Endothelial cell of umbilical vein (primary cell): ENCODE measurements around the gene LIN7B. TPM values are rescaled to one million over a fixed set of nuclear protein-coding genes. Genes with fewer than 3 reads are reported as not detected.

Experiments
- BruUV-seq: library from RNA; stranded (reverse); fragments of 400-500 nt; replicated peaks from 2 replicates; lab custom pipeline; 2021; lab: Mats Ljungman, UMichigan
- CTCF ChIA-PET: fragments of 300-600, 350-600 bp; sonication (Branson Sonifier 250); formaldehyde crosslinking; loops from one replicate; lab custom pipeline; 2021; ENCODE audit warnings: antibody characterized with exemption, inconsistent platforms; lab: Charles Lee
- POLR2A ChIA-PET: fragments of 300-600, 350-600 bp; sonication (Branson Sonifier 250); formaldehyde crosslinking; loops from one replicate; lab custom pipeline; 2021; ENCODE audit warnings: antibody characterized with exemption, inconsistent platforms; lab: Charles Lee
- DNase-seq: peaks from one replicate; pipeline ENCODE4 v3.0.0-alpha.2; 2011; ENCODE audit warnings: low read depth, low spot score
- FAIRE-seq: peaks from 2 replicates; lab custom pipeline; 2011; peaks lifted over from hg19 to GRCh38; lab: Jason Lieb, UNC
- H2AFZ ChIP-seq: 2 replicates; pipeline ENCODE4 v1.6.0; 2012; ENCODE audit warnings: low read depth, low read length, control low read depth, inconsistent platforms
- H3K27ac ChIP-seq: 2 replicates; pipeline ENCODE4 v1.5.1; 2011; ENCODE audit warnings: low read depth, mild to moderate bottlenecking, control low read depth, low read length, moderate library complexity; ENCODE audit not compliant: insufficient read depth
- H3K27me3 ChIP-seq, 2 experiments: 2 replicates each; pipeline versions ENCODE4 v1.6.0 to v1.6.1; 2011; ENCODE audit warnings: low read length in 2 of 2, mixed read lengths in 1 of 2; ENCODE audit not compliant: control insufficient read depth in 2 of 2, insufficient read depth in 2 of 2
- H3K36me3 ChIP-seq, 2 experiments: 2 replicates in 1 of 2; 3 replicates in 1 of 2; pipeline ENCODE4 v1.5.1; 2011; ENCODE audit warnings: low read length in 2 of 2, mild to moderate bottlenecking in 1 of 2, moderate library complexity in 1 of 2; ENCODE audit not compliant: control insufficient read depth in 2 of 2, insufficient read depth in 2 of 2; ENCODE audit errors: extremely low read depth in 1 of 2
- H3K4me1 ChIP-seq: 3 replicates; pipeline ENCODE4 v1.5.1; 2011; ENCODE audit warnings: mild to moderate bottlenecking, low read length; ENCODE audit not compliant: control insufficient read depth, insufficient read depth; ENCODE audit errors: extremely low read depth
- H3K4me2 ChIP-seq: 2 replicates; pipeline ENCODE4 v1.6.1; 2011; ENCODE audit warnings: low read length, control low read depth, mixed read lengths; ENCODE audit not compliant: insufficient read depth
- H3K4me3 ChIP-seq, 3 experiments: fragments of 200-600 bp in 1 of 3; sonication (generic), shearing (Covaris generic) in 1 of 3; replicated peaks in 1 of 3; 2 replicates each; pipeline ENCODE4 v1.5.1; 2011 to 2016; ENCODE audit warnings: control low read depth in 3 of 3, low read length in 3 of 3, mild to moderate bottlenecking in 2 of 3, inconsistent platforms in 1 of 3, low read depth in 1 of 3, moderate library complexity in 1 of 3; ENCODE audit not compliant: insufficient read depth in 1 of 3
- H3K79me2 ChIP-seq: 2 replicates; pipeline ENCODE4 v1.6.0; 2012; ENCODE audit warnings: low read length, inconsistent platforms; ENCODE audit not compliant: control insufficient read depth, insufficient read depth
- H3K9ac ChIP-seq: replicated peaks from 2 replicates; pipeline ENCODE3; 2011; ENCODE audit warnings: low read length, control low read depth; ENCODE audit not compliant: insufficient read depth; ENCODE audit errors: extremely low read depth
- H3K9me1 ChIP-seq: replicated peaks from 3 replicates; pipeline ENCODE4 v1.6.0; 2011; ENCODE audit warnings: mild to moderate bottlenecking, low read length; ENCODE audit not compliant: control insufficient read depth, insufficient read depth; ENCODE audit errors: extremely low read depth
- H3K9me3 ChIP-seq: replicated peaks from 2 replicates; pipeline ENCODE4 v1.5.1; 2012; ENCODE audit warnings: low read length, inconsistent platforms; ENCODE audit not compliant: control insufficient read depth, insufficient read depth
- H4K20me1 ChIP-seq: replicated peaks from 2 replicates; pipeline ENCODE3; 2011; ENCODE audit warnings: mild to moderate bottlenecking, low read length; ENCODE audit not compliant: control insufficient read depth, insufficient read depth; ENCODE audit errors: extremely low read depth
- EZH2 ChIP-seq: IDR thresholded peaks from 2 replicates; pipeline ENCODE4 v1.6.1; 2012; ENCODE audit warnings: borderline replicate concordance, low read depth, mild to moderate bottlenecking, moderate library complexity, low read length, inconsistent platforms; ENCODE audit not compliant: severe bottlenecking
- JUN ChIP-seq: IDR thresholded peaks from 2 replicates; pipeline ENCODE4 v1.6.1; 2011; ENCODE audit warnings: borderline replicate concordance, low read depth; ENCODE audit not compliant: insufficient read length, insufficient read depth
- MYC ChIP-seq: IDR thresholded peaks from one replicate; pipeline ENCODE4 v1.6.1; 2011; ENCODE audit warnings: mild to moderate bottlenecking, low read depth, low read length
- POLR2A ChIP-seq: IDR thresholded peaks from 2 replicates; pipeline ENCODE4 v1.6.1; 2012; ENCODE audit warnings: low read depth, mild to moderate bottlenecking, control low read depth, low read length
- POLR2AphosphoS5 ChIP-seq: IDR thresholded peaks from 2 replicates; pipeline ENCODE4 v1.6.1; 2012; ENCODE audit warnings: low read depth, mild to moderate bottlenecking, control low read depth, low read length, moderate library complexity; ENCODE audit not compliant: insufficient read depth
- dilution Hi-C: fragments of 300-500 bp; cut with MboI; formaldehyde crosslinking; loops from one replicate; pipeline ENCODE4 v1.15.0; 2019; ENCODE audit warnings: low sequenced_read_pairs; ENCODE audit not compliant: extremely low pct_ligation_motif_present
- intact Hi-C: fragments of 100-400 bp; cut with micrococcal nuclease; formaldehyde crosslinking; loops from one replicate; pipeline ENCODE4 v1.10.0; 2022
- polyA plus RNA-seq, 4 experiments: library from polyadenylated mRNA; depleted of rRNA in 3 of 4; stranded (reverse) in 3 of 4; unstranded in 1 of 4; fragments of >200 nt; gene quantifications; 2 replicates each; pipeline versions ENCODE4 v1.2.1 to v1.2.3, GENCODE V29; 2011 to 2012; ENCODE audit warnings: missing spikeins in 1 of 4
- total RNA-seq: library from RNA; stranded (reverse); gene quantifications from 2 replicates; pipeline ENCODE4 v1.2.3, GENCODE V29; 2021
- TF ChIP-seq, protein P1 (sequence below), 2 donors: IDR thresholded peaks; 1 replicate in 1 of 2; 2 replicates in 1 of 2; pipeline ENCODE4 v1.5.1; 2011; ENCODE audit warnings: low read length in 2 of 2, mild to moderate bottlenecking in 2 of 2, moderate library complexity in 2 of 2, control low read depth in 1 of 2, inconsistent platforms in 1 of 2, low read depth in 1 of 2; ENCODE audit not compliant: insufficient read depth in 1 of 2; ENCODE audit errors: extremely low read depth in 1 of 2

Gene LIN7B
- total and polyA plus RNA-seq, 2 donors (not counting 3 experiments of a cell fraction or from before 2014, with no cell fraction given): 2.2 to 4.2 TPM

DNA sequence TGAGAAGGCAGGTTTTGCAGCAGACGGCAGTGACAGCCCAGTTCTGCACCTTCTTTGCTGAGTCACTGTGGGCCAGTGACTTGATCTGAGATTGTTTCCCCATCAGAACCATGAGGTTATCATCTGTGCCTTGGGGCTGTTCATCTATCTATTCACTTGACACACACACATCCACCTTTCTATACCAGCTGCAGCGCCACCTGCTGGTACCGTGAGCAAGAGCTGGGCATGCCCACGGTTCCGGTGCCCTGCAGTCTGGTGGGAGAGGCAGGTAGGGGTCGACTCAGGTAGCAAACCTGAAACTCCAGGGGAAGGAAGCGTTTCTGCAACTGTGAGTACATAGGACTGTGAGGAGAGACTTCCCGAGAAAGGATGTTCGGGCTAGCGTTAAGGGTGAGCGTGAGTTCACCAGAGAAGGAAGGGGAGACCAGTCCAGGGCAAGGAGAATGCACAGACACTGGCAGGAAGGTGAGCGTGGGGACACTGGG lies 7.5 kb upstream of the LIN7B start:
- intact Hi-C loops: loop anchor here (1.0 kb wide), 1 partner anchor 9 kb away; no protein-coding TSS in a partner anchor
- Histone ChIP-seq H3K27ac (no peak overlapping the region), H3K79me2 (no peaks in the 10 kb centered on the region), H2AFZ (no peak overlapping the region), H3K9me3 (no peaks in the 10 kb centered on the region), H3K36me3 (peaks cover 26 to 62% of the 10 kb centered on the region in 2 experiments), H4K20me1 (no peaks in the 10 kb centered on the region), H3K9me1 (no peaks in the 10 kb centered on the region), H3K27me3 (no peaks in the 10 kb centered on the region), H3K4me3 (no peak overlapping the region), H3K4me1 (no peaks in the 10 kb centered on the region), H3K9ac (no peak overlapping the region), H3K4me2 (no peak overlapping the region)
- ChIA-PET CTCF (interaction anchor here (0.5 to 2.8 kb wide), 24 partner anchors 9 to 118 kb away, joined by 3 to 44 read pairs (median 5); partner anchors contain the start of genes GYS1, LIN7B and RUVBL2), POLR2A (no interaction called here)
- FAIRE-seq: peak; percentile 77
- TF ChIP-seq, protein P1, sequence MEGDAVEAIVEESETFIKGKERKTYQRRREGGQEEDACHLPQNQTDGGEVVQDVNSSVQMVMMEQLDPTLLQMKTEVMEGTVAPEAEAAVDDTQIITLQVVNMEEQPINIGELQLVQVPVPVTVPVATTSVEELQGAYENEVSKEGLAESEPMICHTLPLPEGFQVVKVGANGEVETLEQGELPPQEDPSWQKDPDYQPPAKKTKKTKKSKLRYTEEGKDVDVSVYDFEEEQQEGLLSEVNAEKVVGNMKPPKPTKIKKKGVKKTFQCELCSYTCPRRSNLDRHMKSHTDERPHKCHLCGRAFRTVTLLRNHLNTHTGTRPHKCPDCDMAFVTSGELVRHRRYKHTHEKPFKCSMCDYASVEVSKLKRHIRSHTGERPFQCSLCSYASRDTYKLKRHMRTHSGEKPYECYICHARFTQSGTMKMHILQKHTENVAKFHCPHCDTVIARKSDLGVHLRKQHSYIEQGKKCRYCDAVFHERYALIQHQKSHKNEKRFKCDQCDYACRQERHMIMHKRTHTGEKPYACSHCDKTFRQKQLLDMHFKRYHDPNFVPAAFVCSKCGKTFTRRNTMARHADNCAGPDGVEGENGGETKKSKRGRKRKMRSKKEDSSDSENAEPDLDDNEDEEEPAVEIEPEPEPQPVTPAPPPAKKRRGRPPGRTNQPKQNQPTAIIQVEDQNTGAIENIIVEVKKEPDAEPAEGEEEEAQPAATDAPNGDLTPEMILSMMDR (IDR thresholded peaks at IDR 0.05; ENCODE audit: extremely low read depth in 1 of 2, insufficient read depth in 1 of 2, low read depth in 1 of 2, low read length in 2 of 2): peak; percentile 82 to 84
- no peak for TF ChIP-seq JUN
- no TSS peak for BruUV-seq
- dilution Hi-C loops: no loop called here
- peak; percentile 45 for DNase-seq

DNA sequence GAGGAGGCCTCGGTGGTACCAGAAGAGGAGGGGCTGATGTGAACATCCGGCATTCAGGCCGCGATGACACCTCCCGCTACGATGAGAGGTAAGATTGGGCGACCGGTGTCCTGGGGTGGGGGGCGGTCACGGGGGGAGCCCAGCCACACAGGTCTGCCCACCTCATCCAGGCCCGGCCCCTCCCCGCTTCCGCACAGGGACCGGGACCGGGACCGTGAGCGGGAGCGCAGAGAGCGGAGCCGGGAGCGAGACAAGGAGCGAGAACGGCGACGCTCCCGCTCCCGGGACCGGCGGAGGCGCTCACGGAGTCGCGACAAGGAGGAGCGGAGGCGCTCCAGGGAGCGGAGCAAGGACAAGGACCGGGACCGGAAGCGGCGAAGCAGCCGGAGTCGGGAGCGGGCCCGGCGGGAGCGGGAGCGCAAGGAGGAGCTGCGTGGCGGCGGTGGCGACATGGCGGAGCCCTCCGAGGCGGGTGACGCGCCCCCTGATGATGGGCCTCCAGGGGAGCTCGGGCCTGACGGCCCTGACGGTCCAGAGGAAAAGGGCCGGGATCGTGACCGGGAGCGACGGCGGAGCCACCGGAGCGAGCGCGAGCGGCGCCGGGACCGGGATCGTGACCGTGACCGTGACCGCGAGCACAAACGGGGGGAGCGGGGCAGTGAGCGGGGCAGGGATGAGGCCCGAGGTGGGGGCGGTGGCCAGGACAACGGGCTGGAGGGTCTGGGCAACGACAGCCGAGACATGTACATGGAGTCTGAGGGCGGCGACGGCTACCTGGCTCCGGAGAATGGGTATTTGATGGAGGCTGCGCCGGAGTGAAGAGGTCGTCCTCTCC lies 6.3 kb upstream of the LIN7B start:
- Histone ChIP-seq H3K27ac (no peak overlapping the region), H3K27me3 (no peaks in the 10 kb centered on the region), H3K9ac (no peak overlapping the region), H3K9me1 (no peaks in the 10 kb centered on the region), H3K79me2 (no peaks in the 10 kb centered on the region), H3K4me1 (no peaks in the 10 kb centered on the region), H2AFZ (no peak overlapping the region), H3K4me2 (no peak overlapping the region), H3K9me3 (no peaks in the 10 kb centered on the region), H3K36me3 (peaks cover 19 to 53% of the 10 kb centered on the region in 2 experiments), H4K20me1 (no peaks in the 10 kb centered on the region), H3K4me3 (no peak overlapping the region)
- intact Hi-C loops: no loop called here
- FAIRE-seq (no peak), DNase-seq (no peak)
- dilution Hi-C loops: no loop called here
- BruUV-seq: no TSS peak
- no peak for TF ChIP-seq POLR2A
- no peak for TF ChIP-seq MYC
- TF ChIP-seq, protein P1 (IDR thresholded peaks at IDR 0.05; ENCODE audit: extremely low read depth in 1 of 2, insufficient read depth in 1 of 2, low read depth in 1 of 2, low read length in 2 of 2): no peak
- TF ChIP-seq EZH2: no peak
- TF ChIP-seq POLR2AphosphoS5: no peak
- ChIA-PET CTCF (interaction anchor here (2.5 kb wide), 1 partner anchor 10 kb away, joined by 15 read pairs; no protein-coding TSS in a partner anchor), POLR2A (no interaction called here)
